NB4 (cell line): ENCODE results near the gene ATXN2L.

Experiments
- POLR2A ChIP-seq: IDR thresholded peaks from 2 replicates; pipeline ENCODE4 v1.6.1; 2011; ENCODE audit warnings: mild to moderate bottlenecking; ENCODE audit not compliant: insufficient read length; ENCODE audit errors: extremely low read depth
- TF ChIP-seq, protein P1 (sequence below): IDR thresholded peaks from one replicate; pipeline ENCODE4 v1.5.1; 2012; ENCODE audit warnings: low read depth, low read length

- TF ChIP-seq POLR2A: no peak
- TF ChIP-seq, protein P1, sequence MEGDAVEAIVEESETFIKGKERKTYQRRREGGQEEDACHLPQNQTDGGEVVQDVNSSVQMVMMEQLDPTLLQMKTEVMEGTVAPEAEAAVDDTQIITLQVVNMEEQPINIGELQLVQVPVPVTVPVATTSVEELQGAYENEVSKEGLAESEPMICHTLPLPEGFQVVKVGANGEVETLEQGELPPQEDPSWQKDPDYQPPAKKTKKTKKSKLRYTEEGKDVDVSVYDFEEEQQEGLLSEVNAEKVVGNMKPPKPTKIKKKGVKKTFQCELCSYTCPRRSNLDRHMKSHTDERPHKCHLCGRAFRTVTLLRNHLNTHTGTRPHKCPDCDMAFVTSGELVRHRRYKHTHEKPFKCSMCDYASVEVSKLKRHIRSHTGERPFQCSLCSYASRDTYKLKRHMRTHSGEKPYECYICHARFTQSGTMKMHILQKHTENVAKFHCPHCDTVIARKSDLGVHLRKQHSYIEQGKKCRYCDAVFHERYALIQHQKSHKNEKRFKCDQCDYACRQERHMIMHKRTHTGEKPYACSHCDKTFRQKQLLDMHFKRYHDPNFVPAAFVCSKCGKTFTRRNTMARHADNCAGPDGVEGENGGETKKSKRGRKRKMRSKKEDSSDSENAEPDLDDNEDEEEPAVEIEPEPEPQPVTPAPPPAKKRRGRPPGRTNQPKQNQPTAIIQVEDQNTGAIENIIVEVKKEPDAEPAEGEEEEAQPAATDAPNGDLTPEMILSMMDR: no peak
Measured at GRCh38 chr16:28843766-28844165, 21.0 kb downstream of the ATXN2L start.
